GM12872 (cell line): ENCODE results near the gene LRMDA.

ENCODE experiments used
- CTCF ChIP-seq: IDR thresholded peaks from 3 replicates; pipeline ENCODE4 v1.5.1; 2011; ENCODE audit warnings: low read depth, mild to moderate bottlenecking, low read length, moderate library complexity; ENCODE audit not compliant: insufficient read depth

Gene LRMDA

GRCh38 chr10:75904499-75905283, 473.3 kb downstream of the LRMDA start:
- no peak for TF ChIP-seq CTCF

- no peak for TF ChIP-seq CTCF
Measured at GRCh38 chr10:75905490-75905889, 474.1 kb downstream of the LRMDA start.

GRCh38 chr10:75910032-75910431, 478.6 kb downstream of the LRMDA start:
- peak; percentile 16; the same call in 1 of the 3 replicates for TF ChIP-seq CTCF

GRCh38 chr10:75911426-75911825, 480.0 kb downstream of the LRMDA start:
- no peak for TF ChIP-seq CTCF

- no peak for TF ChIP-seq CTCF
Measured at GRCh38 chr10:75916906-75917305, 485.5 kb downstream of the LRMDA start.

- no peak for TF ChIP-seq CTCF
Measured at GRCh38 chr10:75919913-75920312, 488.5 kb downstream of the LRMDA start.

- no peak for TF ChIP-seq CTCF
Measured at GRCh38 chr10:75922435-75922834, 491.0 kb downstream of the LRMDA start.
